Measurements from ENCODE around the gene ERBB2. TPM values are rescaled to one million over a fixed set of nuclear protein-coding genes. Genes with fewer than 3 reads are reported as not detected.

The ERBB2 gene
- total and polyA plus RNA-seq, 10 of the 15 experiments (the other 5 are each of a cell fraction or from before 2014, with no cell fraction given), result 0.39 to 7.0 (median 4.3) TPM

- no peak for TF ChIP-seq TARDBP (IDR thresholded peaks at IDR 0.05; ENCODE audit: borderline replicate concordance)
- TF ChIP-seq CHD2 (IDR thresholded peaks at IDR 0.05; ENCODE audit: borderline replicate concordance, low read depth, low read length), result no peak
- TF ChIP-seq CBFB (IDR thresholded peaks at IDR 0.05; ENCODE audit: low read depth), result no peak
- no peak for TF ChIP-seq PKNOX1 (IDR thresholded peaks at IDR 0.05)
- peak; percentile 37; the same call in 1 of the 2 replicates for TF ChIP-seq NRF1 (conservative IDR thresholded peaks at IDR 0.05; ENCODE audit: low read depth, low read length)
- TF ChIP-seq IKZF1 (conservative IDR thresholded peaks at IDR 0.05), result no peak
- TF ChIP-seq ZBED1 (IDR thresholded peaks at IDR 0.05; ENCODE audit: borderline replicate concordance), result no peak
- TF ChIP-seq PRDM15 (CRISPR knock-in tag; IDR thresholded peaks at IDR 0.05), result no peak
- no peak for TF ChIP-seq BCL11A (IDR thresholded peaks at IDR 0.05; ENCODE audit: low read depth, low read length)
- TF ChIP-seq GATAD2B (conservative IDR thresholded peaks at IDR 0.05; ENCODE audit: low read depth), result peak; percentile 97; the same call in 1 of the 2 replicates
- TF ChIP-seq CBX5 (IDR thresholded peaks at IDR 0.05; ENCODE audit: low read depth), result no peak
- TF ChIP-seq ATF2 (IDR thresholded peaks at IDR 0.05; ENCODE audit: low read length), result no peak
- TF ChIP-seq BCLAF1 (IDR thresholded peaks at IDR 0.05), result no peak
- peak; percentile 36; the same call in 1 of the 2 replicates for TF ChIP-seq TAF1 (IDR thresholded peaks at IDR 0.05; ENCODE audit: borderline replicate concordance, low read depth, low read length)
- TF ChIP-seq MXI1 (IDR thresholded peaks at IDR 0.05; ENCODE audit: low read depth, low read length), result 0 out of 2 replicates have a peak, but pooled peaks have one; percentile 47
- TF ChIP-seq SUZ12 (IDR thresholded peaks at IDR 0.05; ENCODE audit: unreplicated experiment), result no peak
- TF ChIP-seq SP1 (IDR thresholded peaks at IDR 0.05; ENCODE audit: low read depth, low read length), result no peak
- peak; percentile 47 for TF ChIP-seq RELB (IDR thresholded peaks at IDR 0.05; ENCODE audit: low read depth)
- TF ChIP-seq MYB (IDR thresholded peaks at IDR 0.05; ENCODE audit: borderline replicate concordance, low read depth, low read length), result no peak
- no peak for TF ChIP-seq IKZF2 (IDR thresholded peaks at IDR 0.05)
These were observed 53.8 kb downstream of the ERBB2 start (continued) for GRCh38 chr17:39753514-39754160.
